Measurements from ENCODE around the gene RASD2.
A peak's percentile ranks its signal among the peaks of the same experiment; 100 is the strongest.

GRCh38 chr22:35596821-35597220 is 56.2 kb downstream of the RASD2 start:
- no peak for TF ChIP-seq CTCF (IDR thresholded peaks at IDR 0.05)
- peak; percentile 52 to 75 (median 52) for TF ChIP-seq POLR2AphosphoS5 (IDR thresholded peaks at IDR 0.05)
- TF ChIP-seq EP300 (IDR thresholded peaks at IDR 0.05; ENCODE audit: low read depth) = no peak
- TF ChIP-seq POLR2A (IDR thresholded peaks at IDR 0.05) = no peak

Measured in transverse colon (tissue), 4 donors.